Measurements from ENCODE around the gene MVB12B.

MVB12B gene

DNA sequence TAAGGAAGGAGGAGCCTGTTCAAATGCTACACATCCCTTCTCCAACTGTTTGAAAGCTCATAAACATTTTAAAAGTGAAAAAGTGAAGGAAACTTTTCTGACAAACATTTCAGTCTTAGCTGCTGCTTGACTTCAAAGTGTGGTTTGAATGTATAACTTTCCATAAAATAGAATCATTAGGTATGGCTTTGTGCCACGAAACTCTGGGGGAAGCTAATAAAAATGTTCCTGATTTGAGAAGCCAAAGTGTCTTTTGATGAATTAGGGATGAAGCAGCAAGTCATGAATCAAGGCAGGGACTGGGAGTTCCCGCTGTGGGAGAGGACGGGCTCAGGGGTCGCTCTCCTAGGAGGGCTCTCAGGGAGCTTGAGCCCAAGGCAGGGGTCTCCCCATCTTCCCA is 15.3 kb downstream of the MVB12B start:
- TF ChIP-seq, protein P1, sequence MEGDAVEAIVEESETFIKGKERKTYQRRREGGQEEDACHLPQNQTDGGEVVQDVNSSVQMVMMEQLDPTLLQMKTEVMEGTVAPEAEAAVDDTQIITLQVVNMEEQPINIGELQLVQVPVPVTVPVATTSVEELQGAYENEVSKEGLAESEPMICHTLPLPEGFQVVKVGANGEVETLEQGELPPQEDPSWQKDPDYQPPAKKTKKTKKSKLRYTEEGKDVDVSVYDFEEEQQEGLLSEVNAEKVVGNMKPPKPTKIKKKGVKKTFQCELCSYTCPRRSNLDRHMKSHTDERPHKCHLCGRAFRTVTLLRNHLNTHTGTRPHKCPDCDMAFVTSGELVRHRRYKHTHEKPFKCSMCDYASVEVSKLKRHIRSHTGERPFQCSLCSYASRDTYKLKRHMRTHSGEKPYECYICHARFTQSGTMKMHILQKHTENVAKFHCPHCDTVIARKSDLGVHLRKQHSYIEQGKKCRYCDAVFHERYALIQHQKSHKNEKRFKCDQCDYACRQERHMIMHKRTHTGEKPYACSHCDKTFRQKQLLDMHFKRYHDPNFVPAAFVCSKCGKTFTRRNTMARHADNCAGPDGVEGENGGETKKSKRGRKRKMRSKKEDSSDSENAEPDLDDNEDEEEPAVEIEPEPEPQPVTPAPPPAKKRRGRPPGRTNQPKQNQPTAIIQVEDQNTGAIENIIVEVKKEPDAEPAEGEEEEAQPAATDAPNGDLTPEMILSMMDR (IDR thresholded peaks at IDR 0.05) = no peak
- no peaks in the 10 kb centered on the region for H3K4me1 ChIP-seq
- H3K27ac ChIP-seq = no peak overlapping the region
- no peak overlapping the region for H3K4me3 ChIP-seq
- intact Hi-C loops (cut with DNase I; ENCODE audit: low total_unique reads) = no loop called here
- no peaks in the 10 kb centered on the region for H3K27me3 ChIP-seq
- no peak for DNase-seq
- peaks cover 13 to 38% (median 36%) of the 10 kb centered on the region in 3 donors for H3K36me3 ChIP-seq
- no peaks in the 10 kb centered on the region for H3K9me3 ChIP-seq

DNA sequence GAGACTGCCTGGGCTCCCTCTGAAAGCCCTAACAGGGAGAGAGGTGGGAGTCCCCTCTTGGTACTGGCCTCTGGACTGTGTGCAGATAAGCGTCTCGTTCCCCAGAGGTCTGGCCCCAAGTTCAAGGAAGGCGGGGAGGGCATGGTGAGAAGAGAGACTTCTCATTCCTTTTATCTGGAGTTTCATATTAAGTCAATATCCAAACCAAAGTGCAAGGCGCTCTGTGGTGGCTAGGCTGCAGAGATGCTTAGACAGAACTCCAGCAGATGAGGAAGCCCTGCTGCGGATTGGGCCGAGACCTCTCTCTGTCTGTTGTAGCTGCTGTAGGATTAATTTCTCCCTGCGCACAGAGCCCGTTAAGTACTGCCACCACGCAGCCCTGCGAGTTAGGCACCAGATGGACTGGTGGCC is 16.0 kb downstream of the MVB12B start:
- Histone ChIP-seq H3K27me3 (no peaks in the 10 kb centered on the region), H3K9me3 (no peaks in the 10 kb centered on the region), H3K27ac (no peak overlapping the region), H3K4me1 (no peaks in the 10 kb centered on the region), H3K4me3 (no peak overlapping the region), H3K36me3 (peaks cover 13 to 38% (median 36%) of the 10 kb centered on the region in 3 donors)
- TF ChIP-seq, protein P1 (IDR thresholded peaks at IDR 0.05) = no peak
- intact Hi-C loops (cut with DNase I; ENCODE audit: low total_unique reads) = no loop called here
- DNase-seq = no peak

DNA sequence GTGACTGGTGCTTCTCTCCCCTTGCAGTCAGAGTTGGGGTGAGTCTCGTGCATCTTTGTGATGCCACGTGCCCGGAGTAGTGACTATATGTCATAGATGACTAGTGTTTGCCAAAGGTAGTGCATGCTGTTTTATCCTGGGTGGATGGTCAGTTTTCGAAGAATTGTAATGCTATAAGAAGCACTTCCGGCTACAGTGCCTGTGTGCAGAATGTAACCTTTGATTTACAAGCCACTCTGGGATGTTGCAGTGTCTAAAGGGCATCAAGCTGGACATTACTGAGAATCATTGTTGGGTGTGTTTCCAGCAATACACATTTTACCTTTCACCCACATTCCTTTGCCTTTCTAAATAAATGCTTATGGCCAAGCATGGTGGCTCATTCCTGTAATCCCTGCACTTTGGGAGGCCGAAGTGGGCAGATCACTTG is 16.7 kb downstream of the MVB12B start:
- DNase-seq = no peak
- Histone ChIP-seq H3K27me3 (no peaks in the 10 kb centered on the region), H3K27ac (no peak overlapping the region), H3K4me1 (peaks cover 0 to 6% (median 0%) of the 10 kb centered on the region in 4 donors), H3K9me3 (no peaks in the 10 kb centered on the region), H3K36me3 (peaks cover 13 to 38% (median 36%) of the 10 kb centered on the region in 3 donors), H3K4me3 (no peak overlapping the region)
- intact Hi-C loops (cut with DNase I; ENCODE audit: low total_unique reads) = no loop called here
- TF ChIP-seq, protein P1 (IDR thresholded peaks at IDR 0.05) = no peak

DNA sequence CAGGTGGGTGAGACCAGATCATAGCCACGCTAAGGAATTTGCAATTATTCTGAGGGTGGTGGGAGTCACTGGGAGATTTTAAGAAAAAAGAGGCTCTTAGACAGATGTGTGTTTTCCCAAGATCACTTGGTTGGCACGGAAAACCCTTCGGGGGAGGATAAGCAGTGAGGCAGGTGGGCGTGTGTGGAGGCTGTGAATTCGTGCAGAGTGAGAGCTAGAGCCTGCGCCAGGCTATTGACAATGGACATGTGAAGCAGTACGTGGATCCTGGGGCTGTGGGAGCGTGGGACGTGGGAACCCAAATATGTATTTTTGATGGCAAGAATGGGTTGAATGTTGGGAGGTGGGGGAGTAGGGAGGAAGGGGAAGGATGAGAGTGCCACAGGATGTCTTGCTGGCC is 19.4 kb downstream of the MVB12B start:
- Histone ChIP-seq H3K27me3 (no peaks in the 10 kb centered on the region), H3K27ac (no peak overlapping the region), H3K4me3 (no peak overlapping the region), H3K4me1 (peaks cover 0 to 8% (median 0%) of the 10 kb centered on the region in 4 donors), H3K9me3 (peaks cover 0 to 6% (median 5%) of the 10 kb centered on the region in 3 donors), H3K36me3 (peaks cover 6 to 31% (median 29%) of the 10 kb centered on the region in 3 donors)
- intact Hi-C loops (cut with DNase I; ENCODE audit: low total_unique reads) = no loop called here
- DNase-seq = no peak
- TF ChIP-seq, protein P1 (IDR thresholded peaks at IDR 0.05) = no peak

DNA sequence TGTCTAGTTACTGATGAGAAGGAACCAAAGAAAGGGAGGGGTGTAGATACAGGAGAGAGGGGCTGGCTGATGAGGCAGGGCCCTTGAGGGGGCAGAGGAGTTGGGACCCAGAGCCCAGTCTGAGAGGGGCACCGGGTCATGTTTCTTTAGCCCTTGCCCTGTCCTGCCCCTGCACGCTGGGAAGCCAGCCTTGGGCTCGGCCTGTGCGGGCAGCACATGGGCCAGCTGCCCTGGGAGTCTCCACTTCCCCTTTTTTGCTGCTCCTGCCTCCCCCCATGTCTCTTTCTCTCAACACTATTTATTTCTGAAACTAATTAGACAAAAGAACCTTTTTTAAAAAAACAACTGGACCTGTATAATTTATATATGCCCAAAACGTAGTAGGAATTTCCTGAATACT is 20.5 kb downstream of the MVB12B start:
- Histone ChIP-seq H3K27ac (no peak overlapping the region), H3K36me3 (peaks cover 0 to 22% (median 20%) of the 10 kb centered on the region in 3 donors), H3K9me3 (peaks cover 0 to 9% (median 5%) of the 10 kb centered on the region in 3 donors), H3K4me3 (no peak overlapping the region), H3K27me3 (no peaks in the 10 kb centered on the region), H3K4me1 (peaks cover 0 to 8% (median 0%) of the 10 kb centered on the region in 4 donors)
- intact Hi-C loops (cut with DNase I; ENCODE audit: low total_unique reads) = no loop called here
- no peak for DNase-seq
- TF ChIP-seq, protein P1 (IDR thresholded peaks at IDR 0.05) = no peak
